K562 (cell line): ENCODE data around the gene C6orf89.

Source experiments
- HDAC2 ChIP-seq: fragments of 450-650 bp; IDR thresholded peaks from 2 replicates; pipeline ENCODE4 v1.6.1; 2016; ENCODE audit warnings: mild to moderate bottlenecking
- POLR2A ChIP-seq: fragments of 450-650 bp; conservative IDR thresholded peaks from 2 replicates; pipeline ENCODE4 v1.6.1; 2016
- SREBF1 ChIP-seq: fragments of 150-350 bp; IDR thresholded peaks from 2 replicates; pipeline ENCODE4 v1.6.1; 2014; ENCODE audit warnings: antibody characterized with exemption, low read depth, low read length, borderline replicate concordance
- TF ChIP-seq, protein P1 (sequence below): fragments of 450-650 bp; formaldehyde crosslinking; IDR thresholded peaks from 2 replicates; pipeline ENCODE4 v1.4.0; 2020; ENCODE audit warnings: mild to moderate bottlenecking, mixed read lengths
- TF ChIP-seq, protein P2 (sequence below): sonication (generic); formaldehyde crosslinking; IDR thresholded peaks from 2 replicates; pipeline ENCODE4 v1.8.1; 2023; ENCODE audit warnings: missing genetic modification reagents, mild to moderate bottlenecking, borderline replicate concordance
- TF ChIP-seq, protein P3 (sequence below): fragments of 250-450 bp; sonication (Bioruptor Pico); IDR thresholded peaks from 2 replicates; pipeline ENCODE4 v1.5.0; 2021; ENCODE audit warnings: mild to moderate bottlenecking, borderline replicate concordance

DNA sequence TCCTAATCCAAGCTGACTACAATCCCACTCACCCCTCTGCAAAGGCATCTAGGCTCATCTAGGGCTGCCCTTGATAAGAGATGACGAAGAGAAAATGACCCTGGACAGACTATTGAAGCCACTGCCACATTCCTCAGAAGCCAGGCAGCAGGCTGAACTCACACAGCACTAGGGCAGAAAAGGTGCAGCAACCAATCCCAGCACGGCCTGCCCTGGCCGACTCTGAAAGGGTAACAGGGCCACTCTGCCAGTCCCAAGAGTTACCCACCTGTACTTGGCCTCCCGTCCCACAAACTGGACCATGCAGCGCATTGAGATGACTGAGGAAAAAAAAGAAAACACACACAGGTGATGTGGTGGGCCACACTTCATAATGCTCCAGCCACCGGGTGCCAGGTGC, 91.2 kb downstream of the C6orf89 start:
- TF ChIP-seq, protein P1, sequence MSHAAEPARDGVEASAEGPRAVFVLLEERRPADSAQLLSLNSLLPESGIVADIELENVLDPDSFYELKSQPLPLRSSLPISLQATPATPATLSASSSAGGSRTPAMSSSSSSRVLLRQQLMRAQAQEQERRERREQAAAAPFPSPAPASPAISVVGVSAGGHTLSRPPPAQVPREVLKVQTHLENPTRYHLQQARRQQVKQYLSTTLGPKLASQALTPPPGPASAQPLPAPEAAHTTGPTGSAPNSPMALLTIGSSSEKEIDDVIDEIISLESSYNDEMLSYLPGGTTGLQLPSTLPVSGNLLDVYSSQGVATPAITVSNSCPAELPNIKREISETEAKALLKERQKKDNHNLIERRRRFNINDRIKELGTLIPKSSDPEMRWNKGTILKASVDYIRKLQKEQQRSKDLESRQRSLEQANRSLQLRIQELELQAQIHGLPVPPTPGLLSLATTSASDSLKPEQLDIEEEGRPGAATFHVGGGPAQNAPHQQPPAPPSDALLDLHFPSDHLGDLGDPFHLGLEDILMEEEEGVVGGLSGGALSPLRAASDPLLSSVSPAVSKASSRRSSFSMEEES (CRISPR knock-in tag) = no peak
- no peak for TF ChIP-seq SREBF1
- no peak for TF ChIP-seq POLR2A
- TF ChIP-seq, protein P2, sequence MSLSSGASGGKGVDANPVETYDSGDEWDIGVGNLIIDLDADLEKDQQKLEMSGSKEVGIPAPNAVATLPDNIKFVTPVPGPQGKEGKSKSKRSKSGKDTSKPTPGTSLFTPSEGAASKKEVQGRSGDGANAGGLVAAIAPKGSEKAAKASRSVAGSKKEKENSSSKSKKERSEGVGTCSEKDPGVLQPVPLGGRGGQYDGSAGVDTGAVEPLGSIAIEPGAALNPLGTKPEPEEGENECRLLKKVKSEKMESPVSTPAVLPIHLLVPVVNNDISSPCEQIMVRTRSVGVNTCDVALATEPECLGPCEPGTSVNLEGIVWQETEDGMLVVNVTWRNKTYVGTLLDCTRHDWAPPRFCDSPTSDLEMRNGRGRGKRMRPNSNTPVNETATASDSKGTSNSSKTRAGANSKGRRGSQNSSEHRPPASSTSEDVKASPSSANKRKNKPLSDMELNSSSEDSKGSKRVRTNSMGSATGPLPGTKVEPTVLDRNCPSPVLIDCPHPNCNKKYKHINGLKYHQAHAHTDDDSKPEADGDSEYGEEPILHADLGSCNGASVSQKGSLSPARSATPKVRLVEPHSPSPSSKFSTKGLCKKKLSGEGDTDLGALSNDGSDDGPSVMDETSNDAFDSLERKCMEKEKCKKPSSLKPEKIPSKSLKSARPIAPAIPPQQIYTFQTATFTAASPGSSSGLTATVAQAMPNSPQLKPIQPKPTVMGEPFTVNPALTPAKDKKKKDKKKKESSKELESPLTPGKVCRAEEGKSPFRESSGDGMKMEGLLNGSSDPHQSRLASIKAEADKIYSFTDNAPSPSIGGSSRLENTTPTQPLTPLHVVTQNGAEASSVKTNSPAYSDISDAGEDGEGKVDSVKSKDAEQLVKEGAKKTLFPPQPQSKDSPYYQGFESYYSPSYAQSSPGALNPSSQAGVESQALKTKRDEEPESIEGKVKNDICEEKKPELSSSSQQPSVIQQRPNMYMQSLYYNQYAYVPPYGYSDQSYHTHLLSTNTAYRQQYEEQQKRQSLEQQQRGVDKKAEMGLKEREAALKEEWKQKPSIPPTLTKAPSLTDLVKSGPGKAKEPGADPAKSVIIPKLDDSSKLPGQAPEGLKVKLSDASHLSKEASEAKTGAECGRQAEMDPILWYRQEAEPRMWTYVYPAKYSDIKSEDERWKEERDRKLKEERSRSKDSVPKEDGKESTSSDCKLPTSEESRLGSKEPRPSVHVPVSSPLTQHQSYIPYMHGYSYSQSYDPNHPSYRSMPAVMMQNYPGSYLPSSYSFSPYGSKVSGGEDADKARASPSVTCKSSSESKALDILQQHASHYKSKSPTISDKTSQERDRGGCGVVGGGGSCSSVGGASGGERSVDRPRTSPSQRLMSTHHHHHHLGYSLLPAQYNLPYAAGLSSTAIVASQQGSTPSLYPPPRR = no peak
- no peak for TF ChIP-seq HDAC2
- TF ChIP-seq, protein P3, sequence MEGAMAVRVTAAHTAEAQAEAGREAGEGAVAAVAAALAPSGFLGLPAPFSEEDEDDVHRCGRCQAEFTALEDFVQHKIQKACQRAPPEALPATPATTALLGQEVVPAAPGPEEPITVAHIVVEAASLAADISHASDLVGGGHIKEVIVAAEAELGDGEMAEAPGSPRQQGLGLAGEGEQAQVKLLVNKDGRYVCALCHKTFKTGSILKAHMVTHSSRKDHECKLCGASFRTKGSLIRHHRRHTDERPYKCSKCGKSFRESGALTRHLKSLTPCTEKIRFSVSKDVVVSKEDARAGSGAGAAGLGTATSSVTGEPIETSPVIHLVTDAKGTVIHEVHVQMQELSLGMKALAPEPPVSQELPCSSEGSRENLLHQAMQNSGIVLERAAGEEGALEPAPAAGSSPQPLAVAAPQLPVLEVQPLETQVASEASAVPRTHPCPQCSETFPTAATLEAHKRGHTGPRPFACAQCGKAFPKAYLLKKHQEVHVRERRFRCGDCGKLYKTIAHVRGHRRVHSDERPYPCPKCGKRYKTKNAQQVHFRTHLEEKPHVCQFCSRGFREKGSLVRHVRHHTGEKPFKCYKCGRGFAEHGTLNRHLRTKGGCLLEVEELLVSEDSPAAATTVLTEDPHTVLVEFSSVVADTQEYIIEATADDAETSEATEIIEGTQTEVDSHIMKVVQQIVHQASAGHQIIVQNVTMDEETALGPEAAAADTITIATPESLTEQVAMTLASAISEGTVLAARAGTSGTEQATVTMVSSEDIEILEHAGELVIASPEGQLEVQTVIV (CRISPR knock-in tag) = no peak
